GM12878 (cell line): ENCODE data around the gene CYSRT1. TPM values are rescaled to one million over a fixed set of nuclear protein-coding genes. Genes with fewer than 3 reads are reported as not detected.

Source experiments
- CHD1 ChIP-seq: IDR thresholded peaks from 2 replicates; pipeline ENCODE4 v1.6.1; 2012; ENCODE audit warnings: low read depth, low read length, improper control_type of control experiment
- CHD2 ChIP-seq: IDR thresholded peaks from 2 replicates; pipeline ENCODE4 v1.6.1; 2011; ENCODE audit warnings: low read depth, low read length, improper control_type of control experiment, borderline replicate concordance
- IKZF2 ChIP-seq, 2 experiments: fragments of 450-650 bp; IDR thresholded peaks; 2 replicates each; pipeline ENCODE4 v1.6.1; 2017; ENCODE audit warnings: mild to moderate bottlenecking in 2 of 2, moderate library complexity in 2 of 2
- MEF2A ChIP-seq: IDR thresholded peaks from 2 replicates; pipeline ENCODE4 v1.6.1; 2011; ENCODE audit warnings: low read depth, mild to moderate bottlenecking, low read length, moderate library complexity; ENCODE audit not compliant: insufficient read depth
- NKRF ChIP-seq: fragments of 450-650 bp; conservative IDR thresholded peaks from 2 replicates; pipeline ENCODE4 v1.6.1; 2017; ENCODE audit warnings: mild to moderate bottlenecking, moderate library complexity
- PAX8 ChIP-seq: fragments of 450-650 bp; IDR thresholded peaks from 2 replicates; pipeline ENCODE4 v1.6.1; 2017; ENCODE audit warnings: mild to moderate bottlenecking, moderate library complexity
- PBX3 ChIP-seq: IDR thresholded peaks from 2 replicates; pipeline ENCODE4 v1.6.1; 2011; ENCODE audit warnings: mild to moderate bottlenecking, low read depth, low read length, moderate library complexity; ENCODE audit not compliant: insufficient replicate concordance
- REST ChIP-seq: IDR thresholded peaks from 2 replicates; pipeline ENCODE4 v1.6.1; 2012; ENCODE audit warnings: mild to moderate bottlenecking, low read depth, low read length
- TCF3 ChIP-seq: IDR thresholded peaks from 2 replicates; pipeline ENCODE4 v1.6.1; 2012; ENCODE audit warnings: low read depth, mild to moderate bottlenecking, low read length, borderline replicate concordance; ENCODE audit not compliant: insufficient read depth
- ZNF274 ChIP-seq: IDR thresholded peaks from one replicate; pipeline ENCODE4 v1.8.0; 2011; ENCODE audit not compliant: insufficient read length, insufficient read depth
- ZSCAN29 ChIP-seq: fragments of 450-650 bp; IDR thresholded peaks from 2 replicates; pipeline ENCODE4 v1.6.1; 2017; ENCODE audit warnings: mild to moderate bottlenecking, moderate library complexity
- polyA plus RNA-seq, 11 experiments: library from polyadenylated mRNA; depleted of rRNA in 4 of 11; unstranded in 6 of 11; stranded (reverse) in 5 of 11; fragments of >200 nt; fragmentation: Nextera tagmentation in 4 of 11; fragmentation: Illumina TruSeq in 1 of 11; extraction: Ambion mirVana in 4 of 11; extraction: Trizol in 1 of 11; gene quantifications; 1 replicate in 1 of 11; 2 replicates in 10 of 11; pipeline versions ENCODE4 v1.2.1 to v1.2.3, GENCODE V29; 2011 to 2016; ENCODE audit warnings: inconsistent platforms in 2 of 11, missing spikeins in 2 of 11, low read depth in 1 of 11
- total RNA-seq, 4 experiments: library from RNA; depleted of rRNA in 3 of 4; stranded (reverse); fragments of >200 nt in 3 of 4; fragmentation: Illumina TruSeq in 1 of 4; extraction: Trizol in 1 of 4; gene quantifications; 2 replicates each; pipeline versions ENCODE4 v1.2.1 to v1.2.3, GENCODE V29; 2013 to 2021
- TF ChIP-seq, protein P1 (sequence below): fragments of 450-650 bp; formaldehyde crosslinking; IDR thresholded peaks from 2 replicates; pipeline ENCODE4 v1.5.0; 2022; ENCODE audit warnings: mild to moderate bottlenecking, missing genetic modification characterization
- TF ChIP-seq, protein P2 (sequence below): IDR thresholded peaks from 2 replicates; pipeline ENCODE4 v1.6.1; 2012; ENCODE audit warnings: improper control_type of control experiment, low read depth, low read length; ENCODE audit not compliant: insufficient replicate concordance

The CYSRT1 gene
- total and polyA plus RNA-seq, 10 of the 15 experiments (the other 5 are each of a cell fraction or from before 2014, with no cell fraction given): 0.24 to 3.6 (median 0.97) TPM; not detected in 1

DNA sequence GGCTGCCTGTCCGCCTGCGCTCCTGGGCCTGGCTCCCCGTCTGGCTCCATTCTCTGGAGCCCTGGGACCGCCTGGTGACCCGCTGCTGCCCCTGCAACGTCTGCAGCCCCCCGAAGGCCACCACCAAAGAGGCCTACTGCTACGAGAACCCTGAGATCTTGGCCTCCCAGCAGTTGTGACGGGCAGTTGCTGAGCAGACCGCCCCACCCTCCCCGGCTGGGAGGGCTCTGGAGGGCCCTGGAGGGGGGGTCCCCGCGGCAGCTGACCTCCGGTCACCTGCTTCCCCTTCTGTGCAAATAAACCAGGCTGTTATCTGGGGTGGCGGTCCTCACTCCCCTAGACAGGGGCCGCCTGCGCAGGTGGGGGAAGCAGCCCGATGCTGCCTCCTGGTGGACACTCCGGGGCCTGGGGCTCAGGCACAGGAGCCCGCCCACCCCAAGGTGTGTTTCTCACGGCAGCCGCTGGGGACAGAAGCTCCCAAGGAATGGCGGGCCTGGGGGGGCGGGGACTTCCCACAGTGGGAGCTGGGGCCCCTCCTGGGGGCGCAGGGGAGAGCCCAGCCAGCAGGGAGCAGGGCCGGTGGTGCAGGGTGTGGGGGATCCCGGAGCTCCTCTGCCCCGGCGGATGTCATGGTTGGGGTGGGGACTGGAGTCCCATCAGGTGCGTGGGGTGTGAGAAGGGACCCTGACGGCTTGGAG is 11.4 kb downstream of the CYSRT1 start (continued):
- TF ChIP-seq, protein P1, sequence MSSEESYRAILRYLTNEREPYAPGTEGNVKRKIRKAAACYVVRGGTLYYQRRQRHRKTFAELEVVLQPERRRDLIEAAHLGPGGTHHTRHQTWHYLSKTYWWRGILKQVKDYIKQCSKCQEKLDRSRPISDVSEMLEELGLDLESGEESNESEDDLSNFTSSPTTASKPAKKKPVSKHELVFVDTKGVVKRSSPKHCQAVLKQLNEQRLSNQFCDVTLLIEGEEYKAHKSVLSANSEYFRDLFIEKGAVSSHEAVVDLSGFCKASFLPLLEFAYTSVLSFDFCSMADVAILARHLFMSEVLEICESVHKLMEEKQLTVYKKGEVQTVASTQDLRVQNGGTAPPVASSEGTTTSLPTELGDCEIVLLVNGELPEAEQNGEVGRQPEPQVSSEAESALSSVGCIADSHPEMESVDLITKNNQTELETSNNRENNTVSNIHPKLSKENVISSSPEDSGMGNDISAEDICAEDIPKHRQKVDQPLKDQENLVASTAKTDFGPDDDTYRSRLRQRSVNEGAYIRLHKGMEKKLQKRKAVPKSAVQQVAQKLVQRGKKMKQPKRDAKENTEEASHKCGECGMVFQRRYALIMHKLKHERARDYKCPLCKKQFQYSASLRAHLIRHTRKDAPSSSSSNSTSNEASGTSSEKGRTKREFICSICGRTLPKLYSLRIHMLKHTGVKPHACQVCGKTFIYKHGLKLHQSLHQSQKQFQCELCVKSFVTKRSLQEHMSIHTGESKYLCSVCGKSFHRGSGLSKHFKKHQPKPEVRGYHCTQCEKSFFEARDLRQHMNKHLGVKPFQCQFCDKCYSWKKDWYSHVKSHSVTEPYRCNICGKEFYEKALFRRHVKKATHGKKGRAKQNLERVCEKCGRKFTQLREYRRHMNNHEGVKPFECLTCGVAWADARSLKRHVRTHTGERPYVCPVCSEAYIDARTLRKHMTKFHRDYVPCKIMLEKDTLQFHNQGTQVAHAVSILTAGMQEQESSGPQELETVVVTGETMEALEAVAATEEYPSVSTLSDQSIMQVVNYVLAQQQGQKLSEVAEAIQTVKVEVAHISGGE (CRISPR knock-in tag): no peak
- TF ChIP-seq MEF2A (no peak), REST (no peak), ZSCAN29 (no peak), ZNF274 (no peak), PAX8 (no peak), PBX3 (no peak), TCF3 (peak; percentile 80; the same call in 1 of the 2 replicates), IKZF2 (IDR thresholded peaks at IDR 0.05) (peak; percentile 85 to 89; a peak in 3 of 4 replicates), CHD2 (peak; percentile 59), CHD1 (no peak), NKRF (no peak)
- TF ChIP-seq, protein P2, sequence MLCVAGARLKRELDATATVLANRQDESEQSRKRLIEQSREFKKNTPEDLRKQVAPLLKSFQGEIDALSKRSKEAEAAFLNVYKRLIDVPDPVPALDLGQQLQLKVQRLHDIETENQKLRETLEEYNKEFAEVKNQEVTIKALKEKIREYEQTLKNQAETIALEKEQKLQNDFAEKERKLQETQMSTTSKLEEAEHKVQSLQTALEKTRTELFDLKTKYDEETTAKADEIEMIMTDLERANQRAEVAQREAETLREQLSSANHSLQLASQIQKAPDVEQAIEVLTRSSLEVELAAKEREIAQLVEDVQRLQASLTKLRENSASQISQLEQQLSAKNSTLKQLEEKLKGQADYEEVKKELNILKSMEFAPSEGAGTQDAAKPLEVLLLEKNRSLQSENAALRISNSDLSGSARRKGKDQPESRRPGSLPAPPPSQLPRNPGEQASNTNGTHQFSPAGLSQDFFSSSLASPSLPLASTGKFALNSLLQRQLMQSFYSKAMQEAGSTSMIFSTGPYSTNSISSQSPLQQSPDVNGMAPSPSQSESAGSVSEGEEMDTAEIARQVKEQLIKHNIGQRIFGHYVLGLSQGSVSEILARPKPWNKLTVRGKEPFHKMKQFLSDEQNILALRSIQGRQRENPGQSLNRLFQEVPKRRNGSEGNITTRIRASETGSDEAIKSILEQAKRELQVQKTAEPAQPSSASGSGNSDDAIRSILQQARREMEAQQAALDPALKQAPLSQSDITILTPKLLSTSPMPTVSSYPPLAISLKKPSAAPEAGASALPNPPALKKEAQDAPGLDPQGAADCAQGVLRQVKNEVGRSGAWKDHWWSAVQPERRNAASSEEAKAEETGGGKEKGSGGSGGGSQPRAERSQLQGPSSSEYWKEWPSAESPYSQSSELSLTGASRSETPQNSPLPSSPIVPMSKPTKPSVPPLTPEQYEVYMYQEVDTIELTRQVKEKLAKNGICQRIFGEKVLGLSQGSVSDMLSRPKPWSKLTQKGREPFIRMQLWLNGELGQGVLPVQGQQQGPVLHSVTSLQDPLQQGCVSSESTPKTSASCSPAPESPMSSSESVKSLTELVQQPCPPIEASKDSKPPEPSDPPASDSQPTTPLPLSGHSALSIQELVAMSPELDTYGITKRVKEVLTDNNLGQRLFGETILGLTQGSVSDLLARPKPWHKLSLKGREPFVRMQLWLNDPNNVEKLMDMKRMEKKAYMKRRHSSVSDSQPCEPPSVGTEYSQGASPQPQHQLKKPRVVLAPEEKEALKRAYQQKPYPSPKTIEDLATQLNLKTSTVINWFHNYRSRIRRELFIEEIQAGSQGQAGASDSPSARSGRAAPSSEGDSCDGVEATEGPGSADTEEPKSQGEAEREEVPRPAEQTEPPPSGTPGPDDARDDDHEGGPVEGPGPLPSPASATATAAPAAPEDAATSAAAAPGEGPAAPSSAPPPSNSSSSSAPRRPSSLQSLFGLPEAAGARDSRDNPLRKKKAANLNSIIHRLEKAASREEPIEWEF: no peak
